GM06990 (cell line): Measurements from ENCODE around the gene SUSD3.

Experiments
- DNase-seq: peaks from one replicate; pipeline ENCODE4 v3.0.0-alpha.2; 2011; ENCODE audit not compliant: insufficient read length; ENCODE audit errors: extremely low read depth
- H3K27me3 ChIP-seq: replicated peaks from 2 replicates; pipeline ENCODE4 v1.6.0; 2011; ENCODE audit warnings: low read length; ENCODE audit not compliant: control insufficient read depth, insufficient read depth
- H3K36me3 ChIP-seq: 2 replicates; pipeline ENCODE4 v1.5.1; 2011; ENCODE audit warnings: low read length; ENCODE audit not compliant: control insufficient read depth, insufficient read depth
- H3K4me3 ChIP-seq: replicated peaks from 2 replicates; pipeline ENCODE4 v1.5.1; 2011; ENCODE audit warnings: low read depth, mild to moderate bottlenecking, control low read depth, low read length
- CTCF ChIP-seq: IDR thresholded peaks from 2 replicates; pipeline ENCODE4 v1.5.1; 2011; ENCODE audit warnings: low read length, control low read depth, mild to moderate bottlenecking, inconsistent platforms; ENCODE audit not compliant: insufficient read depth, poor library complexity, severe bottlenecking

The SUSD3 gene

GRCh38 chr9:93133681-93134014 lies 75.1 kb downstream of the SUSD3 start:
- H3K36me3 ChIP-seq = no peaks in the 10 kb centered on the region
- no peak for TF ChIP-seq CTCF
- H3K4me3 ChIP-seq = peak overlapping the region; percentile 77
- peak; percentile 71 for DNase-seq
- no peaks in the 10 kb centered on the region for H3K27me3 ChIP-seq

GRCh38 chr9:93134015-93134739 lies 75.7 kb downstream of the SUSD3 start, which contains the start of gene NINJ1:
TSS of gene NINJ1 (minus strand) at chr9:93134251. CDS start at chr9:93134217, 34 bp downstream.
- peak; percentile 88 for DNase-seq
- TF ChIP-seq CTCF = peak; percentile 3
- no peaks in the 10 kb centered on the region for H3K36me3 ChIP-seq
- peak within 1 kb of the TSS; percentile 77 for H3K4me3 ChIP-seq
- no peaks in the 10 kb centered on the region for H3K27me3 ChIP-seq
